ENCODE data around the gene BMI1.

BMI1 gene

DNA sequence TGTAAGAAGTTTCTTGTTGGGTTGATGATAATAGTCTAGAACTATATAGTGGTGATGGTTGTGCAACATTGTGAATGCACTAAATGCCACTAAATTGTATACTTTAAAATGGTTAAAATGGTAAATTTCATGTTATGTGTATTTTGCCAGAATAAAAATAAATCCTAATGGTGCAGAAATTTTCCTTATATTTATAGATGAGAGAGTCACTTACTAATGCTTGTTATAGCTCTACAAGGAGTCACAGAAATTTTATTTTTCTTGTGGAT is 45.5 kb downstream of the BMI1 start:
- DNase-seq, result no peak

DNA sequence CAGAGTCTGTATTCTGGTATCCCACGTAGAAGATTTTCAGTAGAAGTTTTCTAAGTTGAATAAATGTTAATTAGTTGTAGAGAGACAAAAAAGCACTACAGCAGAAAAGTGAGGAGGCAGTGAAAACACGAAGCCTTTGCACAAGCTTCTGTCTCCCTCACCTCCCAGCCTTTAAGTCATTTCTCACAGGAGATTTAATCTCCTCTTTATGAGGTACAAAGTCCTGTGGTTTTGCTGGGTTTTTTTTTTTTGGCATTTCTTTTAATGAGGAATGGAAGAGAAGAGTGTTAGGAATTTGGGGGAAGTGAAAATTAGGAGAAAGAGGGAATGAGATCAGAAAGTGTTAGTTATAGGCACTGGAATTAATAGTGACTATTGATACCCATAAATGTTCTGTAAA is 45.9 kb downstream of the BMI1 start:
- DNase-seq, result no peak

DNA sequence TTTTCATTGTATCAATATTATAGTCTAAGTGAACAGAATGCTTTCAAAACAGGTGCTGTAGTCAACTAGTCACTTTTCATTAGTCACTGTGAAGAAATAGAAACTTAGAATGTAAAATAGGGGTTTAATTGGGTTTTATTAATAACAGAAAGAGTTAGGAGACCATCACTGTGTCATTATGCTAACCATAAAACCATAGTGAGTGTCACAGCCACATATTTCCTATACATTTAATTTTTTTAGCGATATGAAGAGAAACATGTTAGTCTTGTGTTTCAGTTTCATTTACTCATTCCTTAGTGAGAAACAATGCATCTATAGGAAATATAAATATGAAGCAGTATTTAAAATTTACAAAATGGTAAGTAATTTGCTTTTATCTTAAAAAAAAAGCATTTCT is 46.6 kb downstream of the BMI1 start:
- no peak for DNase-seq

DNA sequence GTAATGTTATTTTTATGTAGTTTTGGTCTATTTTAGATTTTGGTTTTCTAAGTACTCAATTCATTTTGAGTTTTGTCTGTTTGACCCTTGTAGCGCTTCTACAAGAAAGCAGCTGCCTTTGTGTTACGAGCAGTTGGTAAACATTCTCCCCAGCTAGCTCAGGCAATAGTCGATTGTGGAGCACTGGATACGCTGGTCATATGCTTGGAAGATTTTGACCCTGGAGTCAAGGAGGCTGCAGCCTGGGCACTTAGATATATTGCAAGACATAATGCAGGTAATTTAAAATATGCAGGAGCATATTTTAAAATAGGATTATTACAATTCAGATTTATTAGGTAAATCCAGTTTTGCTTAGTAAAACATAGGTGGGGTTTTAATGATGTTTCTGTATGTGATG is 47.5 kb downstream of the BMI1 start:
- DNase-seq, result no peak

DNA sequence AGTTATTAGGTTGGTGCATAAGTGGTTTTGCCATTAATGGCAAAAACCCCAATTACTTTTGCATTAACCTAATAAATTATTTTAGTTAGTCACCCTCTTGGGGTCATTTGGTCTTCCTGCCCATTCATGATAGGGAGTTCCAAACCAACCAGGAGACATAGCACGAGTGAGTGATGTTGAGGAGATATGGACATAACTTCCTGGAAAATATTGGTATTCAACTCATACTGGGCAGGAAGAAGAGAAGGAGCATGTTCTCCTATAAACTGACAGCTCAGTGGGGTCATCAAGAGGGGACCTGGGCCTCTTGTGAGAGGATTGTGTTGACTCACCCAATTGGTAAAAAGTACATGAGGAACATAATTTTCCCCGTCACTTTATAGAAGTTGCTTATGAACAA is 48.1 kb downstream of the BMI1 start:
- DNase-seq, result no peak

DNA sequence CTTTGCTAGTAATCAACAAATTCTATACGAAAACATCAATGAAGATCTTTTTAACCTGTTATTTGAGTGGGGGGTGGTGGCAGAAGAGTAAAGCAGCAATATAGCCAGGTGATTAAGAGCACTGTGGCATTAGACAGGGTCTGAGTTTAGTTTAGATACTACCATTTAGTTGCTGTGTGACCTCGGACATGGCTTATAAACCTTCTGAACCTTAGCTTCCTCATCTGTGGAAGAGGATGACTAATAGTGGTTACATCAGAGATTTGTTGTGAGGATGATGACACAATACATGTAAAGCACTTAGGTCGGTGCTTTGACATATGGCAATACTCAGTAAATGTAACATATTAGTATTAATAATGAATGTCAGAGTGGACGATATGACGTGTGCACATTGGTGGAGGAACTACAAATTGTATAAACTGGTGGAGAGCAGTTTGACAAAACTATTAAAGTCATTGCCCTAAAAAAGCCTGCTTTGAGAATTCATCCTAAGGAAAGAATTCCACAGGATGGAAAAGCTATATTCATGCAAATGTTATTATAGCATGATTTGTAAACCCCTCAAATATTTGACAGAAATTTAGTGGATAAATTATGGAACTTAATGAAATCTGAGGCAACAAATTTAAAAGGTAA is 48.7 kb downstream of the BMI1 start:
- no peak for DNase-seq

DNA sequence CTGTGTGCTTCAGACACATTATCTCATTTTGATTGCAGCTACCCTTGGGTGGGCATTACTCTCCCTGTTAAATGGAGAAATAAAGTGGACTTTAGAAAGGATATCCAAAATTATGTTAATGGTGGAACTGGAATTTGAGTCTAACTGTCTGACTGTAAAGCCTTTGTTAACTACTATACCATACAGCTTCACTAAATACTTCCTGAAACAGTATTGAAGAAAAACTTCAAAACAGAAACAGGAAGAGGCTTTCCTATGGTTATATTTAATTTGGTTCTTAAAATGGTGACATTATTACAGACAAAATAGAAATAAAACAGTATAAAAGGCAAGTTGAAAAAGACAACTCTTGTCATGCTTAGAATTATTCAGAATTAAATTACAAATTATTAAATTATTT is 49.4 kb downstream of the BMI1 start:
- DNase-seq, result no peak

DNA sequence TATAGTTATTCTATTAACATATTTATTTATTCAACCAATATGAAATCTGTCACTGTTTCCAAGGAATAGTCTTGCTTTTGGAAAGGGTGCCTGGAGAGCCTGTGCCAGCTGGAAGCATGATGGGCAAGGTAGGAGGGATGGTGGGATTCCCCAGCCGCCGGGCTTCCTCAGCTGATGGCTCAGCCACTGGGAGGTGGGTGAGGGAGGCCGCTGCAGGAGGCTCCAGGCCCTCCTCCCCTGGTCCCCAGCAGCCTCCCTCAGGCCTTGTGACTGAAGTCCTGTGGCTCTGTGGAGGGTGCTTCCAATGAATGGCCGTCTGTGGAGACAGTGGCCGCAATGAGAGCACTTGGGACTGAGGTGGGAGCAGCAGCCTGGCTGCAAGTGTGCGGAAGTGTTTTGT is 51.4 kb downstream of the BMI1 start:
- DNase-seq, result no peak

DNA sequence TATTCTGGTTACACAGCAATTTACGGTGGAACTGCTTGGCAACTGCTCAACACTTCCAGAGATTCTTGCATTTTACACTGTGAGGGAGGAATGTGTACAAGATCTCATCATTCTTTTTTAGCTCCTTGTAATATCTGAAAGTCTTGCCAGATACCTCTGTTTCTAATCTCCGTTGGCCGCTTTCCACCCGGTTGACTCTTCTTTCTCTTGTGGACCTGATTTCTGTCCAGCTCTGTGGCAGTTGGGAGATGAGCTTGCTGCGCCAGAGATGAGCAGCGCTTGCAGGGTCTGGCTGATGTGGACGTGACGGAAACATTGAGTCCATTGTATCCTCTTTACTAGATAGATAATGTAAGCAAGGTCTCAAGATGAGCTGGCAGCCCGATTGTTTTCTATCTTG is 52.0 kb downstream of the BMI1 start:
- DNase-seq, result peak in 1 of 51 donors; percentile 1

DNA sequence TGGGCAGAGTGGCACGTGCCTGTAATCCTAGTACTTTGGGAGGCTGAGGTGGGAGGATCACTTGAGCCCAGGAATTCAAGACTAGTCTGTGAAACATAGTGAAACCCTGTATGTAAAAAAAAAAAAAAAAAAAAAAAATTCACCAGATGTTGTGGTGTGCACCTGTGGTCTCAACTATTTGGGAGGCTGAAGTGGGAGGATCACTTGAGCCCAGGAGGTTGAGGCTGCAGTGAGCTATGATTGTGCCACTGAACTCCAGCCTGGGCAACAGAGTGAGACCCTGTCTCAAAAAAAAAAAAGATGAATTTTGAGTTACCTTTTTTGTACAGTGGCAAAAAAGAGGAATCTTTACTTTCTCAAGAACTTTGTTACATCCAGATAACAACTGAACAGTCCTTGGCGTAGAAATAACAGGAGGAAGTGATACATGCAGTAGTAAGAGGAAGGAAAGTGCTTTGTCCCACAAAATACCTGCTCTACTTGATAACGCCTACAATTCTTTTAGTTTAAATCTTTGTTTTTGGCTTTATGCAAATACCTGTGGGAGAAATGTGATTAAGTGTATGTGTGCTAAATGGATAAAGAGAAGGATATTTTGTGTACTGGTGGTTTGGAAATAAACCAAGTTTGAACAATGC is 53.7 kb downstream of the BMI1 start:
- no peak for DNase-seq

DNA sequence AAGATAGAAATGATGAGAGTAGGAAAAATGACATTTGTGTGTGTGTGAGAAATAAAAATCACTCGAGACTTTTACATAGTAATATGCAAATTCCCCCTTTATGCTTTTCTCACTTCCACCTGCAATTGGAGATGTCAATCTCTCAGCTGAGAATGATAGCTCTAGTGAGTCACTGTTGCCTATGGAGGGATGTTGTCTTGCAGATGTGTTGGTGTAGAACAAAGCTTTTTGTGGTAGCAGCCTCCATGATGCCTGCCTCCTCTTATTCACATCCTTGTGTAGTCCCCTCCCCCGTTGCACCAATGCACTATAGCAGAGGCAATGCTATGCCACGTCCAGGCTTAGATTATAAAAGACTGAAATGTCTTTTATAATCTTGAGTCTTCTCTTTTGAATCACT is 58.2 kb downstream of the BMI1 start:
- no peak for DNase-seq
